CD4-positive, alpha-beta memory T cell (primary cell): ENCODE data around the gene DYSF. TPM values are rescaled to one million over a fixed set of nuclear protein-coding genes. Genes with fewer than 3 reads are reported as not detected.
A peak's percentile ranks its signal among the peaks of the same experiment; 100 is the strongest.

Experiments used
- CTCF ChIA-PET: fragments of 350-600 bp; sonication (Branson Sonifier 250); formaldehyde crosslinking; loops from one replicate; lab custom pipeline; 2021; ENCODE audit warnings: inconsistent platforms; ENCODE audit not compliant: partially characterized antibody; lab: Charles Lee
- POLR2A ChIA-PET: fragments of 350-600 bp; sonication (Branson Sonifier 250); formaldehyde crosslinking; loops from one replicate; lab custom pipeline; 2021; ENCODE audit not compliant: partially characterized antibody; lab: Charles Lee
- DNase-seq, 5 donors: peaks; one replicate each; pipeline versions ENCODE4 v3.0.0 to v3.0.0-alpha.2; 2020 to 2022; ENCODE audit warnings: mixed read lengths in 1 of 5
- H3K27ac ChIP-seq: one replicate; pipeline ENCODE4 v1.7.0; 2013; ENCODE audit warnings: low read depth, low read length
- H3K27me3 ChIP-seq: 2 replicates; pipeline ENCODE4 v1.7.0; 2013; ENCODE audit warnings: mild to moderate bottlenecking, low read length, moderate library complexity; ENCODE audit not compliant: insufficient read depth
- H3K36me3 ChIP-seq: 2 replicates; pipeline ENCODE4 v1.7.0; 2013; ENCODE audit warnings: mild to moderate bottlenecking, low read length, moderate library complexity; ENCODE audit not compliant: insufficient read depth
- H3K4me1 ChIP-seq: 2 replicates; pipeline ENCODE4 v1.7.0; 2013; ENCODE audit warnings: mild to moderate bottlenecking, low read length, moderate library complexity; ENCODE audit not compliant: insufficient read depth
- H3K4me3 ChIP-seq, 2 donors: one replicate each; pipeline ENCODE4 v1.7.0; 2013; ENCODE audit warnings: low read length in 2 of 2, mild to moderate bottlenecking in 1 of 2
- H3K9me3 ChIP-seq, 2 donors: one replicate each; pipeline ENCODE4 v1.7.0; 2013; ENCODE audit warnings: low read length in 2 of 2, control low read depth in 1 of 2; ENCODE audit not compliant: control insufficient read depth in 1 of 2
- H3K27ac Mint-ChIP-seq, 7 donors: one replicate each; pipeline ENCODE4 v1.8.0; 2020 to 2021; ENCODE audit warnings: mixed read lengths in 7 of 7, mild to moderate bottlenecking in 6 of 7, inconsistent platforms in 3 of 7, moderate library complexity in 3 of 7
- H3K27me3 Mint-ChIP-seq, 2 donors: one replicate each; pipeline ENCODE4 v1.8.0; 2020 to 2021; ENCODE audit warnings: mixed read lengths in 2 of 2
- H3K36me3 Mint-ChIP-seq, 2 donors: one replicate each; pipeline ENCODE4 v1.8.0; 2020 to 2021; ENCODE audit warnings: mixed read lengths in 2 of 2, inconsistent platforms in 1 of 2, mild to moderate bottlenecking in 1 of 2
- H3K4me1 Mint-ChIP-seq, 4 donors: one replicate each; pipeline ENCODE4 v1.8.0; 2020 to 2021; ENCODE audit warnings: mixed read lengths in 4 of 4, mild to moderate bottlenecking in 1 of 4
- H3K4me3 Mint-ChIP-seq, 8 donors: one replicate each; pipeline ENCODE4 v1.8.0; 2020 to 2021; ENCODE audit warnings: mixed read lengths in 8 of 8, mild to moderate bottlenecking in 7 of 8, moderate library complexity in 6 of 8, inconsistent platforms in 3 of 8
- H3K9me3 Mint-ChIP-seq, 8 donors: one replicate each; pipeline ENCODE4 v1.8.0; 2020 to 2021; ENCODE audit warnings: mixed read lengths in 8 of 8, mild to moderate bottlenecking in 5 of 8, inconsistent platforms in 3 of 8, moderate library complexity in 1 of 8
- intact Hi-C: fragments of 100-400 bp; cut with micrococcal nuclease; formaldehyde crosslinking; loops from one replicate; pipeline ENCODE4 v1.15.1; 2023
- polyA plus RNA-seq, 2 donors: library from polyadenylated mRNA; unstranded; fragments of 300-500 nt; fragmentation: Illumina TruSeq; gene quantifications; one replicate each; pipeline ENCODE4 v1.2.3, GENCODE V29; 2021
- total RNA-seq, 2 experiments: library from RNA; stranded (reverse); gene quantifications; one replicate each; pipeline ENCODE4 v1.2.3, GENCODE V29; 2021

Gene DYSF
- total and polyA plus RNA-seq, 4 experiments from 2014 or later = 0.28 to 0.49 TPM; not detected in 2

GRCh38 chr2:71706121-71706520, 252.8 kb downstream of the DYSF start:
- POLR2A ChIA-PET = no interaction called here
- H3K4me3 Mint-ChIP-seq = no peak overlapping the region

GRCh38 chr2:71706836-71707235, 253.5 kb downstream of the DYSF start:
- H3K27me3 Mint-ChIP-seq = peaks cover 0 to 10% of the 10 kb centered on the region in 2 donors
- ChIA-PET POLR2A (no interaction called here), CTCF (no interaction called here)
- H3K9me3 Mint-ChIP-seq = peaks cover 0 to 3% (median 0%) of the 10 kb centered on the region in 8 donors
- no peaks in the 10 kb centered on the region for H3K36me3 ChIP-seq
- no peak for DNase-seq
- H3K27me3 ChIP-seq = no peaks in the 10 kb centered on the region
- H3K4me3 Mint-ChIP-seq = no peak overlapping the region
- no peaks in the 10 kb centered on the region for H3K36me3 Mint-ChIP-seq
- H3K4me1 Mint-ChIP-seq = no peaks in the 10 kb centered on the region
- intact Hi-C loops = no loop called here
- H3K4me1 ChIP-seq = no peaks in the 10 kb centered on the region
- no peaks in the 10 kb centered on the region for H3K9me3 ChIP-seq
- H3K27ac Mint-ChIP-seq = no peak overlapping the region
- no peak overlapping the region for H3K4me3 ChIP-seq
- H3K27ac ChIP-seq = no peak overlapping the region

More at GRCh38 chr2:71706121-71706520, 252.8 kb downstream of the DYSF start:
- Mint-ChIP-seq H3K27ac (peak overlapping the region in 1 of 7 donors; percentile 36), H3K4me1 (no peaks in the 10 kb centered on the region), H3K36me3 (no peaks in the 10 kb centered on the region), H3K9me3 (peaks cover 0 to 3% (median 0%) of the 10 kb centered on the region in 8 donors), H3K27me3 (peaks cover 0 to 4% of the 10 kb centered on the region in 2 donors)
- Histone ChIP-seq H3K9me3 (no peaks in the 10 kb centered on the region), H3K4me3 (no peak overlapping the region), H3K4me1 (no peaks in the 10 kb centered on the region), H3K36me3 (no peaks in the 10 kb centered on the region), H3K27me3 (no peaks in the 10 kb centered on the region), H3K27ac (no peak overlapping the region)
- CTCF ChIA-PET = no interaction called here
- intact Hi-C loops = no loop called here
- no peak for DNase-seq

GRCh38 chr2:71710367-71711132, 257.2 kb downstream of the DYSF start:
- peaks cover 0 to 3% (median 0%) of the 10 kb centered on the region in 8 donors for H3K9me3 Mint-ChIP-seq
- H3K4me3 Mint-ChIP-seq = no peak overlapping the region
- no peak for DNase-seq
- Histone ChIP-seq H3K9me3 (no peaks in the 10 kb centered on the region), H3K4me3 (no peak overlapping the region), H3K27me3 (no peaks in the 10 kb centered on the region), H3K36me3 (no peaks in the 10 kb centered on the region), H3K4me1 (no peaks in the 10 kb centered on the region), H3K27ac (no peak overlapping the region)
- POLR2A ChIA-PET = no interaction called here
- CTCF ChIA-PET = no interaction called here
- H3K27ac Mint-ChIP-seq = peak overlapping the region in 1 of 7 donors; percentile 0
- peaks cover 0 to 10% of the 10 kb centered on the region in 2 donors for H3K27me3 Mint-ChIP-seq
- H3K4me1 Mint-ChIP-seq = no peaks in the 10 kb centered on the region
- intact Hi-C loops = no loop called here
- no peaks in the 10 kb centered on the region for H3K36me3 Mint-ChIP-seq

- H3K4me3 ChIP-seq = no peak overlapping the region
- H3K27ac Mint-ChIP-seq = no peak overlapping the region
- intact Hi-C loops = no loop called here
- no peaks in the 10 kb centered on the region for H3K4me1 Mint-ChIP-seq
- H3K36me3 Mint-ChIP-seq = no peaks in the 10 kb centered on the region
- CTCF ChIA-PET = no interaction called here
- peaks cover 0 to 10% of the 10 kb centered on the region in 2 donors for H3K27me3 Mint-ChIP-seq
- no peaks in the 10 kb centered on the region for H3K4me1 ChIP-seq
- POLR2A ChIA-PET = no interaction called here
- H3K9me3 Mint-ChIP-seq = peaks cover 0 to 3% (median 0%) of the 10 kb centered on the region in 8 donors
- H3K27me3 ChIP-seq = no peaks in the 10 kb centered on the region
- no peak overlapping the region for H3K4me3 Mint-ChIP-seq
- H3K9me3 ChIP-seq = no peaks in the 10 kb centered on the region
- H3K36me3 ChIP-seq = no peaks in the 10 kb centered on the region
- no peak for DNase-seq
- no peak overlapping the region for H3K27ac ChIP-seq
Observed at GRCh38 chr2:71711133-71711855, 257.9 kb downstream of the DYSF start.

GRCh38 chr2:71712158-71712818, 258.9 kb downstream of the DYSF start:
- H3K4me1 Mint-ChIP-seq = no peaks in the 10 kb centered on the region

GRCh38 chr2:71713581-71714580, 260.5 kb downstream of the DYSF start:
- ChIA-PET POLR2A (no interaction called here), CTCF (no interaction called here)
- Histone ChIP-seq H3K9me3 (no peaks in the 10 kb centered on the region), H3K27me3 (no peaks in the 10 kb centered on the region), H3K36me3 (no peaks in the 10 kb centered on the region), H3K4me3 (no peak overlapping the region), H3K4me1 (no peaks in the 10 kb centered on the region), H3K27ac (no peak overlapping the region)
- intact Hi-C loops = no loop called here
- no peaks in the 10 kb centered on the region for H3K36me3 Mint-ChIP-seq
- H3K27ac Mint-ChIP-seq = no peak overlapping the region
- H3K9me3 Mint-ChIP-seq = no peaks in the 10 kb centered on the region
- H3K4me3 Mint-ChIP-seq = no peak overlapping the region
- H3K4me1 Mint-ChIP-seq = no peaks in the 10 kb centered on the region
- no peak for DNase-seq
- H3K27me3 Mint-ChIP-seq = peaks cover 0 to 10% of the 10 kb centered on the region in 2 donors

More at GRCh38 chr2:71712158-71712818, 258.9 kb downstream of the DYSF start:
- H3K27me3 ChIP-seq = no peaks in the 10 kb centered on the region
- no peaks in the 10 kb centered on the region for H3K4me1 ChIP-seq
- Mint-ChIP-seq H3K27ac (no peak overlapping the region), H3K9me3 (peaks cover 0 to 3% (median 0%) of the 10 kb centered on the region in 8 donors), H3K4me3 (no peak overlapping the region), H3K27me3 (peaks cover 0 to 10% of the 10 kb centered on the region in 2 donors), H3K36me3 (no peaks in the 10 kb centered on the region)
- H3K27ac ChIP-seq = no peak overlapping the region
- POLR2A ChIA-PET = no interaction called here
- CTCF ChIA-PET = no interaction called here
- H3K9me3 ChIP-seq = no peaks in the 10 kb centered on the region
- no peaks in the 10 kb centered on the region for H3K36me3 ChIP-seq
- H3K4me3 ChIP-seq = no peak overlapping the region
- intact Hi-C loops = no loop called here
- DNase-seq = no peak
